HPDE6-E6E7 (cell line): ENCODE results near the gene AMBP.
"Not testable (repeated sequence)": the region's sequence is repeated elsewhere in the genome, so short reads cannot be mapped to it uniquely, and the experiment has no call there.

Experiments used
- DNase-seq: peaks from one replicate; pipeline ENCODE4 v3.0.0; 2011; ENCODE audit warnings: missing footprints; ENCODE audit errors: extremely low spot score

Gene AMBP

DNA sequence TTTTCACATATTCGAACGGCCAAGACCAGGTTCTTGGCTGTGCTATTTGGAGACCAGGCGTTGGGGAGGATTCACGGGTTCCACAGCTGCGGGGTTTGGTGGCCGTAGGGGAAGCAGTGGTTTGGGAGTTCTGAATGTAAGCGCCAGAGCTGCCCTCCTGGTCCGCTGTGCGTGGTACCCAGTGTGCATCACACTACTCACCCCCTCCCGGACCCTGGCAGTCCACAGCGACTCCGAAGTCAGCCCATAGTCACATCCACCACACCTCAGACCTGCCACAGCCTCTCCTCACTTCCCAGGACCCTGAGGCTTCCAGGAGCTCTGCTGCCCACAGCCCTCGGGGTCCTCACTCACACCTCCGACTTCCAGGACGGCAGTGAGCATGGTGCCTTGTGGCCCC, 26.8 kb downstream of the AMBP start:
- no peak for DNase-seq

DNA sequence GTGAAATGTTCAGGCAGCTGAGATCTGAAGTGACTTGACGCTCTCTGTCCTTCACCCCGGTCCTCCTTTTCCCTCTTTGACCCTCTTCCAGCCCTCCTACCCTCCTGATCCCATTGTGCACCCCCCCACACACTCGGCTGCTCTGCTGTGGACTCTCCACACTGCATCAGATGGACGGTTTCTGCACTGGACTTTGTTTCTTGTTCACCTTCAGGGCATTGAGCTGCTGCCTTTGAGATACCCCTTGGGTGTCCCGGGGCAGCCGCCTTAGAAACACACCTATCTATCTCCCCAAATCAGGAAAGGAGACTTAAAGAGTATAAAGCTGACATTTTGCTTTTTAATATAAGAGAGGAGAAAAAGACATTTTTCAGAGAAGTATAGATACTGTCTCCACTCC, 27.5 kb downstream of the AMBP start:
- DNase-seq, result no peak

- no peak for DNase-seq
These were observed 27.9 kb downstream of the AMBP start for GRCh38 chr9:114050226-114050568.

DNA sequence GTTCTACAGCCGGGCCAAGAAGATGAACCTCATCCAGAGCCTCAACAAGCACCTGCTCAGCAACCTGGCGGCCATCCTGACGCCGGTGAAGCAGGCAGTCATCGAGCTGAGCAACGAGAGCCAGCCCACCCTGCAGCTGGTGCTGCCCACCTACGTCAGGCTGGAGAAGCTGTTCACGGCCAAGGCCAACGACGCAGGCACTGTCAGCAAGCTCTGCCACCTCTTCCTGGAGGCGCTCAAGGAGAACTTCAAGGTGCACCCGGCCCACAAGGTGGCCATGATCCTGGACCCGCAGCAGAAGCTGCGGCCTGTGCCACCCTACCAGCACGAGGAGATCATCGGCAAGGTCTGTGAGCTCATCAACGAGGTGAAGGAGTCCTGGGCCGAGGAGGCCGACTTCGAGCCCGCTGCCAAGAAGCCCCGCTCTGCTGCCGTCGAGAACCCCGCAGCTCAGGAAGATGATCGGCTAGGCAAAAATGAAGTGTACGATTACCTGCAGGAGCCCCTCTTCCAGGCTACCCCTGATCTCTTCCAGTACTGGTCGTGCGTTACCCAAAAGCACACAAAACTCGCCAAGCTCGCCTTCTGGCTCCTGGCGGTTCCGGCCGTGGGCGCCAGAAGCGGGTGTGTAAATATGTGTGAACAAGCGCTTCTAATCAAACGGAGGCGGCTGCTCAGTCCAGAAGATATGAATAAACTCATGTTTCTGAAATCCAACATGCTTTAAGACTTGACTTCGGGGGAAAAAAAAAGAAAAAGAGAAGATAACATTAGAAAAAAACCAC, 28.5 kb downstream of the AMBP start:
- no peak for DNase-seq

DNA sequence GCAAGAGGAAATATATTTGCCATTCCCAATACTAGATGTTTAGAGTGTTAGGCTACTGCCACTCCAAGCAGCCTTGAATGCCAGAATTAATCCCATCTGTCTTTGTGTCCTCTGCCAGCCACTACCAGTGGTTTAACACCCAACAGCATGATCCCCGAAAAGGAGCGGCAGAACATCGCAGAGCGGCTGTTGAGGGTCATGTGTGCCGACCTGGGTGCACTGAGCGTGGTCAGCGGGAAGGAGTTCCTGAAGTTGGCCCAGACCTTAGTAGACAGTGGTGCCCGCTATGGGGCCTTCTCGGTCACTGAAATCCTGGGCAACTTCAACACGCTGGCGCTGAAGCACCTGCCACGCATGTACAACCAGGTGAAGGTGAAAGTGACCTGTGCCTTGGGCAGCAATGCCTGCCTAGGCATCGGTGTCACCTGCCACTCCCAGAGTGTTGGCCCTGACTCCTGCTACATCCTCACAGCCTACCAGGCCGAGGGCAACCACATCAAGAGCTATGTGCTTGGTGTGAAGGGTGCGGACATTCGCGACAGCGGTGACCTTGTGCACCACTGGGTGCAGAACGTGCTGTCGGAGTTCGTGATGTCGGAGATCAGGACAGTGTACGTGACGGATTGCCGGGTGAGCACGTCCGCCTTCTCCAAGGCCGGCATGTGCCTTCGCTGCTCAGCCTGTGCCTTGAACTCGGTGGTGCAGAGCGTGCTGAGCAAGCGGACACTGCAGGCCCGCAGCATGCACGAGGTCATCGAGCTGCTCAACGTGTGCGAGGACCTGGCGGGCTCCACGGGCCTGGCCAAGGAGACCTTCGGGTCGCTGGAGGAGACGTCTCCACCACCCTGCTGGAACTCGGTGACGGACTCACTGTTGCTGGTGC, 29.3 kb downstream of the AMBP start:
- DNase-seq, result no peak

DNA sequence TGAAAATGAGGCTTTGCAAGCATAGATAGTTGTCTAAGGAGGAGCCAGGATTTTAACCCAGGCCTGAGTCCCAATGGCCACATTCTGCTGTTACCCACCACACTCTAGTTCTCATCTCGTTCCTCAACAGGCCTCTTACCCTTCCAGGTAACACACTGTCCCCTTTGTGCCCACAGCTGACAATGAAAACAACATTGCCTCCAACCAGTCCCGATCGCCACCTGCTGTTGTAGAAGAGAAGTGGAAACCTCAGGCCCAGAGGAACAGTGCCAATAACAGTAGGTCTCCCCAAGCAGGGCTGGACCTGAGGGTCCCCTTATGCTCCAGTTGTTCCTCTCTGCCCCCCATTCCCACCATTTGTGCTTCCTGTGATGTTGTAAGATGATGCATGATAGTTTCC, 30.4 kb downstream of the AMBP start:
- DNase-seq, result no peak

GRCh38 chr9:114046875-114047274, 31.2 kb downstream of the AMBP start:
- DNase-seq, result no peak

DNA sequence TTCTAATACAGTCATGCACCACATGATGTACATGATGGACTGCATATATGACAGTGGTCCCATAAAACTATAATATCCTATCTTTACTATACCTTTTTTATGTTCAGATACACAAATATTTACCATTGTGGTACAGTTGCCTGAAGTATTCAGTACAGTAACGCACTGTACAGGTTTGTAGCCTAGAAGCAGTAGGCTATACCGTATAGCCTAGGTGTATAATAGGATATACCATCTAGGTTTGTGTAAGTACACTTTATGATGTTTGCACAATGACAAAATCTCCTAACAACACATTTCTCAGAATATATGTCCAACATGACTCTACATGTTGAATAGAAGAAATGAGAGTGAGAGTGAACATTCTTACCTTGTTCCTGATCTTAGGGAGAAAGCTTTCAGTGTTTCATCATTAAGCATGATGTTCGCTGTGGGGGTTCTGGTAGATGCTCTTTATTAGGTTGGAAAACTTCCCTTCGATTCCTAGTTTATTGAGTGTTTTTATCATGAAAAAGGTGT, 31.8 kb downstream of the AMBP start:
- no peak for DNase-seq

GRCh38 chr9:114043660-114044059, 34.4 kb downstream of the AMBP start:
- DNase-seq, result not testable (repeated sequence)

DNA sequence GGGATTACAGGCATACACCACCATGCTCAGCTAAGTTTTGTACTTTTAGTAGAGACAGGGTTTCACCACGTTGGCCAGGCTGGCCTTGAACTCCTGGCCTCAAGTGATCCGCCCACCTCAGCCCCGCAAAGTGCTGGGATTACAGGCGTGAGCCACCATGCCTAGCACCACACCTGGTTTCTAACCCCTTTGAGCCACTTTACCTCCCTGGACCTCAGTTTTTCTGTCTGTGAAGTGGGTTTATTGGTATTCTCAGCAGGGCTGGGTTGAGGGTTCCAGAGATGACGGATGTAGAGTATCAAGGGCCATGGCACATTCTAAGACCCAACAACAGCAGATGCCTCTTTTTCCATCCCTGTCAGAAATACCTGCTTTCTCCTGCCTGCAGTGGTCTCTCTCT, 38.6 kb downstream of the AMBP start:
- no peak for DNase-seq

DNA sequence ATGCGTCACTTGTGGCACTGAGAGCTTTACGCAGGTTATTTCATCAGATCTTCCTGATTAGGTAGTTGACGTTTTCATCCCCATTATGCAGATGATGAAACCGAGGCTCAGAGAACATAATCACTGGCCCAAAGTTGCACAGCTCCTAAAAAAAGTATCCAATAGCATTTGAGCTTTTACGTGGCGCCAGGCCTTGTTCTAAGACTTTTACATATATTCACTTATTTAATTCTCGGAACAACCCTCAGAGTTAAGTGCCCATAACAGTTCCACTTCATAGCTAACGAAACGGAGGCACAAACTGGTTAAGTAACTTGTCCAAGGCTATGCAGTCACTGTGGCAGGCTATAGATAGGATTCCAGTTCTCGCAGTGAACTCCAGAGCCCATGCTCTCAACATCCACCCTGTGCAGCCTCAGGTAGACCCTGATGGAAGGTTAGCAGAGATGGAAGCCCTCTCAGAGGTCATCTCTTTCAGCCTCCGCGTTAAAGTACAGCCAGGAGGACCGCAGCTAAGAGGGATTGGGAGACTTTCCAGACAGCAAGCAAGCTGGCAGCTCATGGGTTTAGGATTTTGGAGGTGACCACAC, 39.3 kb downstream of the AMBP start:
- no peak for DNase-seq

GRCh38 chr9:114037961-114038723, 40.0 kb downstream of the AMBP start:
- no peak for DNase-seq

- no peak for DNase-seq
These were observed 40.9 kb downstream of the AMBP start for GRCh38 chr9:114037249-114037648.

GRCh38 chr9:114035845-114036801, 42.0 kb downstream of the AMBP start:
- no peak for DNase-seq

- DNase-seq, result no peak
These were observed 42.8 kb downstream of the AMBP start for GRCh38 chr9:114035221-114035844.

DNA sequence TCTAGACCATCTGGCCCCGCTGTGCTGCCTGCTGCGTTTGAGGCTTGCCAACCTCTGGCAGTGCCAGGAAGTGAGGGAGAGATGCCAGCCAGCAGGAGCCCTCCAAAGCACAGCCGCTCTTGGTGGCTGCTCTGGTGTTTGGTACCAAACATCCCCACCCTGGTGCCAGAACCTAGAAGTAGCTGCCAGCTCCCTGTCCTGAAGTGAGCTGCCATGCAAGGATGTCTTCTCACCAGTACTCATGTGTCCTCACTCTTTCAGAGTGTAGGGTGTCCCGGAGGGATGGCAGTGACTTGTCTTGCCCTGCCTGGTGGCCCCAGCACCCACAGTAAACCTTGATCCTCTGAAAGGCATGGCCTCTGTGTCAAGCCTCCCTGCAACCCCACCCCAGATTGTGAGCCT, 43.4 kb downstream of the AMBP start:
- DNase-seq, result no peak

- DNase-seq, result no peak
These were observed 43.9 kb downstream of the AMBP start for GRCh38 chr9:114034196-114034595.

GRCh38 chr9:114033397-114034103, 44.5 kb downstream of the AMBP start:
- DNase-seq, result no peak
